Keratinocyte (primary cell): ENCODE measurements around the gene PPAT. TPM values are rescaled to one million over a fixed set of nuclear protein-coding genes. Genes with fewer than 3 reads are reported as not detected.
A peak's percentile ranks its signal among the peaks of the same experiment; 100 is the strongest.

Experiments used
- DNase-seq: peaks from one replicate; pipeline ENCODE4 v3.0.0-alpha.2; 2011; ENCODE audit warnings: low read depth, missing footprints, low spot score
- FAIRE-seq: peaks from 2 replicates; lab custom pipeline; 2011; peaks lifted over from hg19 to GRCh38; lab: Jason Lieb, UNC
- H2AFZ ChIP-seq: 2 replicates; pipeline ENCODE4 v1.6.0; 2012; ENCODE audit warnings: low read length, control low read depth, inconsistent platforms; ENCODE audit not compliant: control insufficient read depth
- H3K27ac ChIP-seq: 2 replicates; pipeline ENCODE4 v1.5.1; 2011; ENCODE audit warnings: low read length; ENCODE audit not compliant: control insufficient read depth, insufficient read depth
- H3K27me3 ChIP-seq: 3 replicates; pipeline ENCODE4 v1.6.0; 2011; ENCODE audit warnings: low read length; ENCODE audit not compliant: control insufficient read depth, insufficient read depth; ENCODE audit errors: extremely low read depth
- H3K36me3 ChIP-seq, 2 experiments: 2 replicates in 1 of 2; 3 replicates in 1 of 2; pipeline ENCODE4 v1.5.1; 2011; ENCODE audit warnings: low read length in 2 of 2, mild to moderate bottlenecking in 1 of 2; ENCODE audit not compliant: control insufficient read depth in 2 of 2, insufficient read depth in 2 of 2; ENCODE audit errors: extremely low read depth in 1 of 2
- H3K4me1 ChIP-seq: 3 replicates; pipeline ENCODE4 v1.5.1; 2011; ENCODE audit warnings: low read length; ENCODE audit not compliant: control insufficient read depth, insufficient read depth; ENCODE audit errors: extremely low read depth
- H3K4me2 ChIP-seq: 3 replicates; pipeline ENCODE4 v1.6.0; 2011; ENCODE audit warnings: low read depth, low read length; ENCODE audit not compliant: control insufficient read depth, insufficient read depth; ENCODE audit errors: extremely low read depth
- H3K4me3 ChIP-seq, 3 experiments: fragments of 200-600 bp in 1 of 3; sonication (generic) in 1 of 3; 2 replicates in 2 of 3; 3 replicates in 1 of 3; pipeline ENCODE4 v1.5.1; 2011 to 2016; ENCODE audit warnings: low read length in 3 of 3, mild to moderate bottlenecking in 3 of 3, control low read depth in 2 of 3, inconsistent platforms in 1 of 3, low read depth in 1 of 3, mixed read lengths in 1 of 3, mixed run types in 1 of 3, moderate library complexity in 1 of 3; ENCODE audit not compliant: control insufficient read depth in 2 of 3, insufficient read depth in 2 of 3; ENCODE audit errors: extremely low read depth in 1 of 3
- H3K79me2 ChIP-seq: 2 replicates; pipeline ENCODE4 v1.6.0; 2012; ENCODE audit warnings: low read length; ENCODE audit not compliant: control insufficient read depth, insufficient read depth
- H3K9ac ChIP-seq: 3 replicates; pipeline ENCODE4 v1.6.0; 2011; ENCODE audit warnings: low read length; ENCODE audit not compliant: control insufficient read depth, insufficient read depth; ENCODE audit errors: extremely low read depth
- H3K9me1 ChIP-seq: 3 replicates; pipeline ENCODE4 v1.6.0; 2011; ENCODE audit warnings: low read length; ENCODE audit not compliant: control insufficient read depth, insufficient read depth; ENCODE audit errors: extremely low read depth
- H3K9me3 ChIP-seq: 2 replicates; pipeline ENCODE4 v1.5.1; 2012; ENCODE audit warnings: low read depth, low read length; ENCODE audit not compliant: control insufficient read depth
- H4K20me1 ChIP-seq: 3 replicates; pipeline ENCODE4 v1.6.0; 2011; ENCODE audit warnings: low read length; ENCODE audit not compliant: control insufficient read depth, insufficient read depth; ENCODE audit errors: extremely low read depth
- CTCF ChIP-seq, 3 experiments: IDR thresholded peaks in 1 of 3; conservative IDR thresholded peaks in 1 of 3; optimal IDR thresholded peaks in 1 of 3; 2 replicates in 2 of 3; 3 replicates in 1 of 3; pipeline versions ENCODE3 to v1.5.1; 2011; ENCODE audit warnings: low read length in 3 of 3, mild to moderate bottlenecking in 3 of 3, moderate library complexity in 2 of 3, control low read depth in 1 of 3, inconsistent platforms in 1 of 3; ENCODE audit not compliant: insufficient read depth in 2 of 3; ENCODE audit errors: extremely low read depth in 1 of 3
- EZH2 ChIP-seq: IDR thresholded peaks from one replicate; pipeline ENCODE4 v1.6.1; 2012; ENCODE audit warnings: inconsistent platforms, mild to moderate bottlenecking, low read length, moderate library complexity
- dilution Hi-C: fragments of 300-500 bp; cut with MboI; formaldehyde crosslinking; loops from one replicate; pipeline ENCODE4 v1.7.0; 2020; ENCODE audit warnings: low sequenced_read_pairs; ENCODE audit not compliant: extremely low pct_ligation_motif_present
- polyA minus RNA-seq, 3 experiments: library from RNA; depleted of rRNA, polyadenylated mRNA; stranded (reverse); fragments of >200 nt; gene quantifications; 1 replicate in 1 of 3; 2 replicates in 1 of 3; 3 replicates in 1 of 3; pipeline ENCODE4 v1.2.3, GENCODE V29; 2011
- polyA plus RNA-seq, 5 experiments: library from polyadenylated mRNA; depleted of rRNA in 3 of 5; stranded (reverse) in 3 of 5; stranded (forward) in 1 of 5; unstranded in 1 of 5; fragments of >200 nt; gene quantifications; 1 replicate in 1 of 5; 2 replicates in 3 of 5; 3 replicates in 1 of 5; pipeline versions ENCODE4 v1.2.1 to v1.2.3, GENCODE V29; 2011 to 2012; ENCODE audit warnings: missing spikeins in 2 of 5, low read depth in 1 of 5, low replicate concordance in 1 of 5

Gene PPAT
- polyA plus RNA-seq (13.5 to 24.9 TPM (median 15.7 TPM) in 3 replicates), polyA minus RNA-seq (4.2 to 17.1 TPM (median 6.2 TPM) in 3 replicates)
- polyA plus RNA-seq (2011; ENCODE audit: low read depth), result 5.9 TPM
- 7.0 and 14.1 TPM in 2 replicates for polyA plus RNA-seq (2011; cell fraction: cytosol; rRNA removed)
- polyA plus RNA-seq (2011; cell fraction: nucleus; rRNA removed), result 11.8 and 14.1 TPM in 2 replicates
- polyA plus RNA-seq (2012; ENCODE audit: low replicate concordance), result 11.3 and 19.0 TPM in 2 replicates
- polyA minus RNA-seq (2011; cell fraction: cytosol; rRNA and poly(A)+ RNA removed), result 7.3 TPM
- 6.1 and 13.7 TPM in 2 replicates for polyA minus RNA-seq (2011; cell fraction: nucleus; rRNA and poly(A)+ RNA removed)

- Histone ChIP-seq H4K20me1 (peaks cover 4% of the 10 kb centered on the region), H3K9me1 (no peaks in the 10 kb centered on the region), H3K9me3 (no peaks in the 10 kb centered on the region), H3K4me1 (peaks cover 16% of the 10 kb centered on the region), H3K4me3 (peak within 1 kb of the TSS; percentile 75 to 99 (median 95)), H2AFZ (peak within 1 kb of the TSS; percentile 96), H3K36me3 (no peaks in the 10 kb centered on the region), H3K27ac (peak within 1 kb of the TSS; percentile 92), H3K9ac (peak within 1 kb of the TSS; percentile 92), H3K4me2 (peak within 1 kb of the TSS; percentile 96), H3K27me3 (no peaks in the 10 kb centered on the region), H3K79me2 (peaks cover 87% of the 10 kb centered on the region)
- FAIRE-seq (peak; percentile 49), DNase-seq (peak; percentile 78)
- dilution Hi-C loops, result no loop called here
- no peak for TF ChIP-seq EZH2
- TF ChIP-seq CTCF (optimal IDR thresholded peaks at IDR 0.05 in 1 of 3, IDR thresholded peaks at IDR 0.05 in 1 of 3, conservative IDR thresholded peaks at IDR 0.05 in 1 of 3; ENCODE audit: extremely low read depth in 1 of 3, insufficient read depth in 2 of 3, low read length in 3 of 3), result peak in 1 of 3 experiments; percentile 17
Measured at GRCh38 chr4:56435140-56435926, at the start of gene PPAT. PPAT (minus strand) TSS chr4:56435615; CDS start chr4:56435477, 138 bp downstream.

GRCh38 chr4:56480691-56481090 lies 45.3 kb upstream of the PPAT start:
- TF ChIP-seq EZH2 (no peak), CTCF (optimal IDR thresholded peaks at IDR 0.05 in 1 of 3, IDR thresholded peaks at IDR 0.05 in 1 of 3, conservative IDR thresholded peaks at IDR 0.05 in 1 of 3; ENCODE audit: extremely low read depth in 1 of 3, insufficient read depth in 2 of 3, low read length in 3 of 3) (no peak)
- Histone ChIP-seq H3K9me3 (no peaks in the 10 kb centered on the region), H2AFZ (no peak overlapping the region), H3K27ac (no peak overlapping the region), H3K27me3 (no peaks in the 10 kb centered on the region), H3K9me1 (no peaks in the 10 kb centered on the region), H3K36me3 (peaks cover 6 to 30% of the 10 kb centered on the region in 2 experiments), H4K20me1 (peaks cover under 1% of the 10 kb centered on the region), H3K79me2 (no peaks in the 10 kb centered on the region), H3K4me2 (no peak overlapping the region), H3K4me1 (no peaks in the 10 kb centered on the region), H3K4me3 (no peak overlapping the region), H3K9ac (no peak overlapping the region)
- no peak for DNase-seq
- dilution Hi-C loops, result no loop called here
- FAIRE-seq, result no peak
